ENCODE data around the gene ENO3. TPM values are rescaled to one million over a fixed set of nuclear protein-coding genes. Genes with fewer than 3 reads are reported as not detected.

Gene ENO3
- total RNA-seq, 1 donor from 2014 or later = 1.5 TPM

Other genes with a start within 250 kb of the ENO3 start
- 24.6 TPM for gene PELP1, start 247.0 kb upstream of the ENO3 start, total RNA-seq
- 13.7 TPM for gene ARRB2, start 240.5 kb upstream of the ENO3 start, total RNA-seq
- 15.6 TPM for gene MED11, start 219.7 kb upstream of the ENO3 start, total RNA-seq
- gene ZMYND15, start 211.3 kb upstream of the ENO3 start, total RNA-seq = 0.36 TPM
- 15.7 TPM for gene CXCL16, start 211.2 kb upstream of the ENO3 start, total RNA-seq
- not detected for gene TM4SF5, start 179.2 kb upstream of the ENO3 start, total RNA-seq
- gene VMO1, start 164.8 kb upstream of the ENO3 start, total RNA-seq = 2.3 TPM
- gene GLTPD2, start 162.2 kb upstream of the ENO3 start, total RNA-seq = not detected
- gene PSMB6, start 155.0 kb upstream of the ENO3 start, total RNA-seq = 131 TPM
- gene PLD2, start 144.0 kb upstream of the ENO3 start, total RNA-seq = 117 TPM
- gene MINK1, start 117.8 kb upstream of the ENO3 start, total RNA-seq = 124 TPM
- gene C17orf107, start 51.6 kb upstream of the ENO3 start, total RNA-seq = 1.3 TPM
- 0.32 TPM for gene CHRNE, start 48.0 kb upstream of the ENO3 start, total RNA-seq
- not detected for gene GP1BA, start 18.8 kb upstream of the ENO3 start, total RNA-seq
- gene SLC25A11, start 11.1 kb upstream of the ENO3 start, total RNA-seq = 42.4 TPM
- gene RNF167, start 10.9 kb upstream of the ENO3 start, total RNA-seq = 79.2 TPM
- gene PFN1, start 2.6 kb upstream of the ENO3 start, total RNA-seq = 455 TPM
- gene SPAG7, start 16.7 kb downstream of the ENO3 start, total RNA-seq = 65.7 TPM
- 23.8 TPM for gene CAMTA2, start 36.6 kb downstream of the ENO3 start, total RNA-seq
- not detected for gene INCA1, start 46.4 kb downstream of the ENO3 start, total RNA-seq
- 95.4 TPM for gene KIF1C, start 46.8 kb downstream of the ENO3 start, total RNA-seq
- 0.68 TPM for gene SLC52A1, start 84.3 kb downstream of the ENO3 start, total RNA-seq
- 1.8 TPM for gene ZFP3, start 127.3 kb downstream of the ENO3 start, total RNA-seq
- 3.1 TPM for gene ZNF232, start 160.8 kb downstream of the ENO3 start, total RNA-seq
- not detected for gene USP6, start 164.9 kb downstream of the ENO3 start, total RNA-seq
- 1.8 TPM for gene ZNF594, start 240.7 kb downstream of the ENO3 start, total RNA-seq